HG03442 (cell line): ENCODE data around the gene TGIF1.
A peak's percentile ranks its signal among the peaks of the same experiment; 100 is the strongest.
"Not testable (repeated sequence)": the region's sequence is repeated elsewhere in the genome, so short reads cannot be mapped to it uniquely, and the experiment has no call there.

ENCODE experiments used
- ATAC-seq: cut with Tn5 transposase; IDR thresholded peaks from one replicate; pipeline ENCODE4 v1.9.1; 2021; ENCODE audit warnings: mild to moderate bottlenecking, moderate library complexity; ENCODE audit not compliant: unreplicated experiment

TGIF1 gene

DNA sequence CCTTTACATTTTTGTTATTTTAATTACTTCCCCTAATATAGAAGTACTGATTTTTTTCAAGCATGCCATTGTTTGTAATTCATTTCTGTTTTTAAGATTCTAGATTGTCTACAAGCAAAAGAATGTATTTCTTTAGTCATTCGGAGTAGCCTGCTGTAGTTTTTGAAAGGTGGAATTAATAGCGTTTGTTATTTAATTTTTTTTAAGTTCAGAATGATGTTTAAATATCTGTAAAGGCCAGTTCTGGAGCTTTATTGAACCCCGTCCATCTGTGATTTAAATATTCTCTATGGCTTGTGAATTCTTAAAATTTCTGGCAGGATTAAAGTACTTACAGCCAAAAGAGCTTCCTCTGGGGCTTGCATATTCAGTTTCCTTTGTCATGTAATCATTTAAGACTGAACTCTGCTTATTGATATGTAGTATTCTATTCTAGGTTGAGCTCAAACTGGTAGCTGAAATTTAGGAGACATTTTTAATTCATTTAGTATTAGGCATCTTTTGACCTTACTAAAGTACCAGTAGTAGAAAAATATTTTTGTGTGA is 5.2 kb downstream of the TGIF1 start:
- ATAC-seq, result no peak

- ATAC-seq, result no peak
Observed at GRCh38 chr18:3455907-3456685, 6.1 kb downstream of the TGIF1 start.

- ATAC-seq, result no peak
Observed at GRCh38 chr18:3456686-3457069, 6.7 kb downstream of the TGIF1 start.

GRCh38 chr18:3457261-3457724 is 7.3 kb downstream of the TGIF1 start:
- no peak for ATAC-seq

DNA sequence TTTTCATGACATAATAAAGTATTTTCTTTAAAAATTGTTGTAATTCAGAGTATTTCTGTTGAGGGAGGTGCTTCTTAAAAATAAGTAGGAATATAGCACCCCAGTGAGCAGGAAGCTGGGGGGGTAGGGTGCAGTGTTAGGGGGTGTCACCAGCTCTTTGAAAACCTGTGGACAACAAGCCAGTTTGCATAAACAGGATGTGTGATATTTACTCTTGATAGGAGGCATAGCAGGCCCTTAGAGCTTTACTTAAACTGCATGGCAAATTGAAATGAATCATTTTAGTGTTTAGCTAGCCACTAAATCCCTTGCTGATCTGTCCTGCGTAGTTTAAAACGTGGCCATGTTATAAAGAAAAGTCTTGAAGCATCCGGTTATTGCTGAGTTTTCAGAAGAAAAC is 8.4 kb downstream of the TGIF1 start:
- ATAC-seq, result no peak

GRCh38 chr18:3458952-3459853 is 9.2 kb downstream of the TGIF1 start:
- ATAC-seq, result peak; percentile 70

GRCh38 chr18:3460823-3461398 is 10.9 kb downstream of the TGIF1 start:
- no peak for ATAC-seq

GRCh38 chr18:3461704-3462103 is 11.7 kb downstream of the TGIF1 start:
- no peak for ATAC-seq

GRCh38 chr18:3463051-3463450 is 13.1 kb downstream of the TGIF1 start:
- ATAC-seq, result no peak

GRCh38 chr18:3466045-3466444 is 16.1 kb downstream of the TGIF1 start:
- ATAC-seq, result no peak

GRCh38 chr18:3466872-3467271 is 16.9 kb downstream of the TGIF1 start:
- no peak for ATAC-seq

DNA sequence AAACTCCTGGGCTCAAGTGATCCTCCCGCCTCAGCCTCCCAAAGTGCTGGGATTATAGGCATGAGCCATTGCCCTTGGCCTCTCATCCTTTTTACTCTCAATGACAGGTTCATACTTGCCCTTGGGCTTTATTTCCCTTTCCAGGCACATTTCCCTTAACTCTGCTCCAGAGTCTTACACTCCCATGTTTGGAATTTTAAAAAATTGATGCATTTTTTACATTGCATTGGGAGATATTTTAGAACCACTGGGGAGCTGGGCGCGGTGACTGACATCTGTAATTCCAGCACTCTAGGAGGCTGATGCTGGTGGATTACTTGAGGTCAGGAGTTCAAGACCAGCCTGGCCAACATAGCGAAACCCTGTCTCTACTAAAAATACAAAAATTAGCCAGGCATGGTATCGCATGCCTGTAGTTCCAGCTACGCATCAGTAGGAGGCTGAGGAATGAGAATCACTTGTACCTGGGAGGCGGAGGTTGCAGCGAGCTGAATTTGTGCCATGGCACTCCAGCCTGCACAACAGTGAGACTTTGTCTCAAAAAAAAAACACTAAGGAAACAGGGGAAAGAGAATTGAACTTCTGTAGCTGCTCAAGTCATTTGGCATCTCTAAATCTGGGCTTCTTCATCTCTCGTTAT is 18.2 kb downstream of the TGIF1 start:
- ATAC-seq, result no peak

DNA sequence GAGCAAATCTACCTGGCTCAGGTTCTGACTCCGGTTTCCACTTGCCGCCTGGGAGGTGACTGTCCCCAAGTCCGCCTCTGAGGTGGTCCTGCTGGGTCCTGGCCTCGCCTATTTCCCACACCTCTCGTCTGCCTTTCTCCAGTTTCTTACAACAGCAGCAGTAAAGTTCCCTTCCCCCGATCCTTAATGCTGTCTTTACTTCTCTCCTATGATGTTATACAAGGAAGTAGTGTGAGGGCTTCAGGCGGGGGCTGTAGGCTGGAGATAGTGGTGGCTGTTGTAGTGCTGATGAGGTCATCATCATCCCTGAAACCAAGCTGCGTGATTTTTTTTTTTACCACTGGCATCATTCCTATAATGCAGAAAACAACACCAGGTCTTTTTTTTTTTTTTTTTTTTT is 18.9 kb downstream of the TGIF1 start:
- ATAC-seq, result no peak

DNA sequence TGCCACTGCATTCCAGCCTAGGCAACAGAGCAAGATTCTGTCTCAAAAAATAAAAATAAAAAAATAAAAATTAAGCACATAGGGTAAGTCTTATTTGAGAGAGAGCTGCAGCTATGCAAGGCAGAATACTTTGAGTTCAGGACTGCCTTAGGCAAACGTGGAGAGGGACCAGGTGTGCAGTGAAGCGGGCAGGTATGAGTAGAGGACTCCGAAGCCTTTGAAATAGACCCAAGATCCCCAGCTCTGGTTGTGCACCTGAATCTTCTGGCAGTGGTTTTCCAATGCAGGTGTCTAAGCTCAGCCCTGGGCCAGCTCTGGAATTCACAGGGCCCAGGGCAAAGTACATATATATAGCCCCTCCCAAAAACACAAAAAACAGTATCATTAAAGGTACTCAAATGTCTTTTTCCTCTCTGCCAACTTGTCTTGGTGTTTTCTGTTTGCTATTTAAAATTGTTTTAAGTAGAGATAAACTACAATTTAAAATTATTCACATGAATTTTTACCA is 21.2 kb downstream of the TGIF1 start:
- no peak for ATAC-seq

DNA sequence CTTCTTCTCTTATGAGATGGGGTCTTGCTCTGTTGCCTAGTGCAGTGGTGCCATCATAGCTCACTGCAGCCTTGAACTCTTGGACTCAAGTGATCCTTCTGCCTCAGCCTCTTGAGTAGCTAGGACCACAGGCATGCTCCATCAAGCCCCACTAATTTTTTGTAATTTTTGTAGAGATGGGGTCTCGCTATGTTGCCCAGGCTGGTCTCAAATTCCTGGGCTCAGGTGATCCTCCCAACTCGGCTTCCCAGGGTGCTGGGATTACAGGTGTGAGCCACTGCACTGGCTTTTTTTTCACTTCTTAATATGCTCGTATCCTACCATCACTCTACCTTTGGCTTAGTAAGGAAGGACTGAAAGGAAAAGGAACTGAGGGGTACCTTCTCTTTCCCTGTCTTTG is 22.1 kb downstream of the TGIF1 start:
- ATAC-seq, result not testable (repeated sequence)

- peak; percentile 79 for ATAC-seq
Observed at GRCh38 chr18:3472681-3473544, 22.9 kb downstream of the TGIF1 start.

DNA sequence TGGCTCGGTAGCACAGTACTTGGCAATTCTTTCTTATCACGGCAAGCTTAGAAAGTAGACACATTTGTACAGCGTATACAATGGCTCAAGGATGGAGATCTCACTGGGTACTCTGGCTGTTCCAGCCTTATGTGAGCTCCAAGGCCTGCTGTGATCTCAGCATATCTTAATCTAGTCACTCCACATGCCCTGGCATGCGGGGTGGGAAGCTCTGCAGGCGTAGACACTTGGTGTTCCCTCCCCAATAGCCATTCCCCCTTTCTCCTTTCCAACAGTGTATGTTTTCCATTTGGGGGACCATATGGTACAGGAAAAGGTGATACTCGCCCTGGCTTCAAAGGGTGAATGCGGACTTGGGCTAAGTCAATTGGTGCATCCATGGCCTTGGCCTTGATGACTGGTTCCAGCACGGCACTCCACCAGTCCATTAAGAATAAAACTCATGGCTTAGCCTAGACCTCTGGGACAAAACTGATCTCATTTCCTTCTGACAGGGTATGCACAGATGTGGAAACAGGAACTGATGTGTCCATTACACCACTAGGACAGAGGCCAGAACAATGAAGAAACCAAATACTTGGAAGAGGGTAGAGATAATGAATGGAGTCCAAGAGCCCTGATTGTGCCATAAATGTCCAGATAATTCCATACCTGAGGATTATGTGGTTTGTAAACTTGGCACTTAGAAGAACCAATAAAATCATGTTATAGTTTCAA is 28.4 kb downstream of the TGIF1 start:
- no peak for ATAC-seq

DNA sequence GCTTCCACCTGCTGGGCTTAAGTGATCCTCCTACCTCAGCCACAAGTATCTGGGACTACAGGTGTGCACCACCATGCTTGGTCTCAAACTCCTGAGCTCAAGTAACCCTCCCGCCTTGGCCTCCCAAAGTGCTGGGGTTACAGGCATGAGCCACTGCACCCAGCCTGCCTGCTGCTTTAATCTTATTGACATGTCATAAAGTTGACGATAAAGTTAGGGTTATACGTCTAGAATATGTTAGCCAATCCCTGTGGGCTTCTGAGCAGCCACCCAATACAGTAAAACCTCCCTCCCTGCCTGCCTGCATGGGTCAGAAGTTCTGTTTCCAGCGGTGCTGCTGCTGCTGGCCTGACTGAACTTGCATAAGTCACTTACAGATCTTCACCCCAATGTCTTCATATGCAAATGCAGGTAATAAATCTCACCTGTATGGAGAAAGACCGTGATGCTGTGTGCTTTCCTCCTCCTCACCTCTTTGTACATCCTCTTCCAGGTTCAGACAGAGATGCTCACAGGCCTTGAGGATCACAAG is 30.1 kb downstream of the TGIF1 start:
- no peak for ATAC-seq
